Naive B cell (primary cell): ENCODE measurements around the gene GPR137B. TPM values are rescaled to one million over a fixed set of nuclear protein-coding genes. Genes with fewer than 3 reads are reported as not detected.
A peak's percentile ranks its signal among the peaks of the same experiment; 100 is the strongest.

Source experiments
- ATAC-seq, 2 donors: fragments of 150-1000 bp; cut with Tn5 transposase; 2 replicates each; pipeline ENCODE4 v1.10.0; 2021; ENCODE audit warnings: low read depth in 2 of 2, mild to moderate bottlenecking in 2 of 2, moderate library complexity in 2 of 2
- DNase-seq: peaks from one replicate; pipeline ENCODE4 v3.0.0; 2022
- H3K27ac Mint-ChIP-seq, 6 donors: one replicate each; pipeline ENCODE4 v1.8.0; 2020 to 2022; ENCODE audit warnings: mild to moderate bottlenecking in 6 of 6, mixed read lengths in 6 of 6, moderate library complexity in 5 of 6, inconsistent platforms in 2 of 6
- H3K27me3 Mint-ChIP-seq, 3 donors: one replicate each; pipeline ENCODE4 v1.8.0; 2021 to 2022; ENCODE audit warnings: mixed read lengths in 3 of 3, mild to moderate bottlenecking in 1 of 3
- H3K36me3 Mint-ChIP-seq, 2 donors: one replicate each; pipeline ENCODE4 v1.8.0; 2020 to 2022; ENCODE audit warnings: mixed read lengths in 2 of 2, inconsistent platforms in 1 of 2, mild to moderate bottlenecking in 1 of 2
- H3K4me1 Mint-ChIP-seq, 3 donors: one replicate each; pipeline ENCODE4 v1.8.0; 2020 to 2022; ENCODE audit warnings: mixed read lengths in 3 of 3, inconsistent platforms in 1 of 3, mild to moderate bottlenecking in 1 of 3, moderate library complexity in 1 of 3
- H3K4me3 Mint-ChIP-seq, 8 donors: one replicate each; pipeline ENCODE4 v1.8.0; 2020 to 2022; ENCODE audit warnings: mild to moderate bottlenecking in 8 of 8, mixed read lengths in 8 of 8, moderate library complexity in 8 of 8, inconsistent platforms in 2 of 8
- H3K9me3 Mint-ChIP-seq, 7 donors: one replicate each; pipeline ENCODE4 v1.8.0; 2020 to 2022; ENCODE audit warnings: mixed read lengths in 7 of 7, mild to moderate bottlenecking in 5 of 7, inconsistent platforms in 2 of 7, moderate library complexity in 1 of 7
- polyA plus RNA-seq, 6 donors: library from polyadenylated mRNA; unstranded; fragments of 300-500 nt; fragmentation: Illumina TruSeq; gene quantifications; one replicate each; pipeline ENCODE4 v1.2.3, GENCODE V29; 2021; ENCODE audit warnings: low read depth in 6 of 6

The GPR137B gene
- polyA plus RNA-seq, 6 donors from 2014 or later, result 1.1 to 4.0 (median 2.6) TPM

GRCh38 chr1:236253119-236253518 is 110.8 kb downstream of the GPR137B start:
- peaks cover 24 to 33% of the 10 kb centered on the region in 2 donors for H3K36me3 Mint-ChIP-seq
- no peaks in the 10 kb centered on the region for H3K27me3 Mint-ChIP-seq
- DNase-seq (no peak), ATAC-seq (no peak)
- H3K27ac Mint-ChIP-seq, result no peak overlapping the region
- no peak overlapping the region for H3K4me3 Mint-ChIP-seq
- peaks cover 6 to 13% (median 9%) of the 10 kb centered on the region in 7 donors for H3K9me3 Mint-ChIP-seq
- H3K4me1 Mint-ChIP-seq, result peaks cover 5 to 7% (median 5%) of the 10 kb centered on the region in 3 donors

- Mint-ChIP-seq H3K27ac (peak overlapping the region in 2 of 6 donors; percentile 5 to 80), H3K4me3 (no peak overlapping the region), H3K27me3 (no peaks in the 10 kb centered on the region), H3K36me3 (peaks cover 28 to 35% of the 10 kb centered on the region in 2 donors), H3K4me1 (peaks cover 5 to 7% (median 5%) of the 10 kb centered on the region in 3 donors), H3K9me3 (peaks cover 9 to 21% (median 15%) of the 10 kb centered on the region in 7 donors)
- ATAC-seq (no peak), DNase-seq (no peak)
These were observed 111.7 kb downstream of the GPR137B start for GRCh38 chr1:236253918-236254637.

- H3K27me3 Mint-ChIP-seq, result no peaks in the 10 kb centered on the region
- H3K27ac Mint-ChIP-seq, result no peak overlapping the region
- no peak overlapping the region for H3K4me3 Mint-ChIP-seq
- DNase-seq (no peak), ATAC-seq (no peak)
- peaks cover 15 to 47% (median 40%) of the 10 kb centered on the region in 7 donors for H3K9me3 Mint-ChIP-seq
- peaks cover 46 to 47% of the 10 kb centered on the region in 2 donors for H3K36me3 Mint-ChIP-seq
- peaks cover 5 to 13% (median 5%) of the 10 kb centered on the region in 3 donors for H3K4me1 Mint-ChIP-seq
These were observed 114.9 kb downstream of the GPR137B start for GRCh38 chr1:236257216-236257615.

GRCh38 chr1:236258114-236258622 is 115.8 kb downstream of the GPR137B start:
- Mint-ChIP-seq H3K4me3 (no peak overlapping the region), H3K9me3 (peaks cover 15 to 53% (median 42%) of the 10 kb centered on the region in 7 donors), H3K4me1 (peaks cover 5 to 13% (median 5%) of the 10 kb centered on the region in 3 donors), H3K27me3 (no peaks in the 10 kb centered on the region), H3K27ac (no peak overlapping the region), H3K36me3 (peaks cover 47 to 55% of the 10 kb centered on the region in 2 donors)
- ATAC-seq (no peak), DNase-seq (no peak)

Other genes with a start within 250 kb of the GPR137B start
- gene NID1, start 77.4 kb upstream of the GPR137B start, polyA plus RNA-seq, result not detected
- 1 to 10 TPM; 2.6 to 6.3 (median 5.3) TPM for gene ERO1B, start 139.4 kb downstream of the GPR137B start, polyA plus RNA-seq